Astrocyte (in vitro differentiated cells and primary cell): Measurements from ENCODE around the gene FAM219A. TPM values are rescaled to one million over a fixed set of nuclear protein-coding genes. Genes with fewer than 3 reads are reported as not detected.

Experiments
- DNase-seq: peaks from one replicate; pipeline ENCODE4 v3.0.0-alpha.2; 2010; ENCODE audit warnings: low read depth
- FAIRE-seq: peaks from 2 replicates; lab custom pipeline; 2011; peaks lifted over from hg19 to GRCh38; lab: Jason Lieb, UNC
- H2AFZ ChIP-seq: 2 replicates; pipeline ENCODE4 v1.6.0; 2012; ENCODE audit warnings: low read depth, low read length, inconsistent platforms
- H3K27ac ChIP-seq: 2 replicates; pipeline ENCODE4 v1.5.1; 2011; ENCODE audit warnings: low read depth, low read length, inconsistent platforms
- H3K27me3 ChIP-seq: 2 replicates; pipeline ENCODE4 v1.6.0; 2011; ENCODE audit warnings: low read length, inconsistent platforms; ENCODE audit not compliant: insufficient read depth
- H3K36me3 ChIP-seq: 2 replicates; pipeline ENCODE4 v1.5.1; 2011; ENCODE audit warnings: low read length, inconsistent platforms; ENCODE audit not compliant: insufficient read depth
- H3K4me1 ChIP-seq: 2 replicates; pipeline ENCODE4 v1.5.1; 2011; ENCODE audit warnings: low read length, inconsistent platforms; ENCODE audit not compliant: insufficient read depth
- H3K4me2 ChIP-seq: 2 replicates; pipeline ENCODE4 v1.6.0; 2012; ENCODE audit warnings: low read length, inconsistent platforms
- H3K4me3 ChIP-seq: 2 replicates; pipeline ENCODE4 v1.5.1; 2011; ENCODE audit warnings: low read depth, mild to moderate bottlenecking, low read length, inconsistent platforms; ENCODE audit not compliant: insufficient read depth
- H3K79me2 ChIP-seq: 2 replicates; pipeline ENCODE4 v1.6.0; 2012; ENCODE audit warnings: mild to moderate bottlenecking, low read length, inconsistent platforms; ENCODE audit not compliant: insufficient read depth
- H3K9ac ChIP-seq: 2 replicates; pipeline ENCODE4 v1.6.0; 2012; ENCODE audit warnings: mild to moderate bottlenecking, low read length, inconsistent platforms
- H3K9me3 ChIP-seq: 2 replicates; pipeline ENCODE4 v1.5.1; 2012; ENCODE audit warnings: low read depth, mild to moderate bottlenecking, low read length, inconsistent platforms; ENCODE audit not compliant: insufficient read depth
- H4K20me1 ChIP-seq: 2 replicates; pipeline ENCODE4 v1.6.0; 2012; ENCODE audit warnings: low read length, inconsistent platforms; ENCODE audit not compliant: insufficient read depth
- H3K27ac Mint-ChIP-seq: one replicate; pipeline ENCODE4 v1.8.0; 2021; ENCODE audit warnings: mild to moderate bottlenecking, mixed read lengths; ENCODE audit not compliant: unreplicated experiment
- H3K27me3 Mint-ChIP-seq: one replicate; pipeline ENCODE4 v1.8.0; 2021; ENCODE audit warnings: low read depth, mixed read lengths; ENCODE audit not compliant: unreplicated experiment
- H3K36me3 Mint-ChIP-seq: one replicate; pipeline ENCODE4 v1.8.0; 2021; ENCODE audit warnings: low read depth, mixed read lengths; ENCODE audit not compliant: unreplicated experiment
- H3K4me1 Mint-ChIP-seq: one replicate; pipeline ENCODE4 v1.8.0; 2021; ENCODE audit warnings: low read depth, mixed read lengths; ENCODE audit not compliant: unreplicated experiment
- H3K4me3 Mint-ChIP-seq: one replicate; pipeline ENCODE4 v1.8.0; 2021; ENCODE audit warnings: mild to moderate bottlenecking, moderate library complexity, mixed read lengths; ENCODE audit not compliant: unreplicated experiment
- H3K9me3 Mint-ChIP-seq: one replicate; pipeline ENCODE4 v1.8.0; 2021; ENCODE audit warnings: mild to moderate bottlenecking, mixed read lengths; ENCODE audit not compliant: unreplicated experiment
- EZH2 ChIP-seq: IDR thresholded peaks from 2 replicates; pipeline ENCODE4 v1.6.1; 2012; ENCODE audit warnings: mild to moderate bottlenecking, low read length, inconsistent platforms; ENCODE audit not compliant: insufficient read depth
- total RNA-seq: library from RNA; stranded (reverse); gene quantifications from 2 replicates; pipeline ENCODE4 v1.2.1, GENCODE V29; 2021
- TF ChIP-seq, protein P1 (sequence below): IDR thresholded peaks from 2 replicates; pipeline ENCODE4 v1.5.1; 2011; ENCODE audit warnings: low read depth, mild to moderate bottlenecking, inconsistent platforms, low read length, moderate library complexity; ENCODE audit not compliant: insufficient read depth

The FAM219A gene
- total RNA-seq, 1 donor from 2014 or later, result 63.5 TPM

DNA sequence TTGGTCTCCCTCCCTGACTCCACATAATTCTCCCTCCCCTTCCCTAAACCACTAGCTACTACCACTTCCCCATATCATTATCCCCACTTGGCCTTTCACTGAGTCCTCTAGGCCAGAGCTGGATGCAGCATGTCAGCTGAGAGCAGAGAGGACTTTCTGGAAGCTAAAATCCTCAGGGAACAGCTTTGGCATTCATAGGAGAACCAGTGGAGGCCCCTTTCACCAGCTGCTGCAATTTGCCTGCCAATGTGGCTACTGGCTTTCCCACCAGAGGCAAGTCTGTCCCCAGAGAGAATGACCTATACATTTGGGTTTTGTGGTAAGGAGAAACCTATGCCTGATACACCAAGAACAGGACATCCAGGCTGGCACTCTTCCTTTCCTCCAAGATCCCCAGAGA, 14.4 kb downstream of the FAM219A start:
- H3K4me2 ChIP-seq, result no peak overlapping the region
- no peaks in the 10 kb centered on the region for H3K36me3 ChIP-seq
- TF ChIP-seq, protein P1, sequence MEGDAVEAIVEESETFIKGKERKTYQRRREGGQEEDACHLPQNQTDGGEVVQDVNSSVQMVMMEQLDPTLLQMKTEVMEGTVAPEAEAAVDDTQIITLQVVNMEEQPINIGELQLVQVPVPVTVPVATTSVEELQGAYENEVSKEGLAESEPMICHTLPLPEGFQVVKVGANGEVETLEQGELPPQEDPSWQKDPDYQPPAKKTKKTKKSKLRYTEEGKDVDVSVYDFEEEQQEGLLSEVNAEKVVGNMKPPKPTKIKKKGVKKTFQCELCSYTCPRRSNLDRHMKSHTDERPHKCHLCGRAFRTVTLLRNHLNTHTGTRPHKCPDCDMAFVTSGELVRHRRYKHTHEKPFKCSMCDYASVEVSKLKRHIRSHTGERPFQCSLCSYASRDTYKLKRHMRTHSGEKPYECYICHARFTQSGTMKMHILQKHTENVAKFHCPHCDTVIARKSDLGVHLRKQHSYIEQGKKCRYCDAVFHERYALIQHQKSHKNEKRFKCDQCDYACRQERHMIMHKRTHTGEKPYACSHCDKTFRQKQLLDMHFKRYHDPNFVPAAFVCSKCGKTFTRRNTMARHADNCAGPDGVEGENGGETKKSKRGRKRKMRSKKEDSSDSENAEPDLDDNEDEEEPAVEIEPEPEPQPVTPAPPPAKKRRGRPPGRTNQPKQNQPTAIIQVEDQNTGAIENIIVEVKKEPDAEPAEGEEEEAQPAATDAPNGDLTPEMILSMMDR, result no peak
- no peak for TF ChIP-seq EZH2
- FAIRE-seq (no peak), DNase-seq (no peak)
- H2AFZ ChIP-seq, result no peak overlapping the region
- Mint-ChIP-seq H3K4me3 (no peak overlapping the region), H3K4me1 (peaks cover 58% of the 10 kb centered on the region), H3K27me3 (no peaks in the 10 kb centered on the region), H3K36me3 (peaks cover 16% of the 10 kb centered on the region), H3K27ac (no peak overlapping the region), H3K9me3 (peaks cover 2% of the 10 kb centered on the region)
- H3K4me1 ChIP-seq, result peaks cover 9% of the 10 kb centered on the region
- no peak overlapping the region for H3K4me3 ChIP-seq
- H3K27me3 ChIP-seq, result no peaks in the 10 kb centered on the region
- no peak overlapping the region for H3K9ac ChIP-seq
- H3K27ac ChIP-seq, result no peak overlapping the region
- no peaks in the 10 kb centered on the region for H3K9me3 ChIP-seq
- peaks cover 48% of the 10 kb centered on the region for H3K79me2 ChIP-seq
- H4K20me1 ChIP-seq, result peaks cover 93% of the 10 kb centered on the region

GRCh38 chr9:34443533-34443932, 14.8 kb downstream of the FAM219A start:
- FAIRE-seq (no peak), DNase-seq (no peak)
- TF ChIP-seq, protein P1, result no peak
- TF ChIP-seq EZH2, result no peak
- peaks cover 20% of the 10 kb centered on the region for H3K36me3 Mint-ChIP-seq
- peaks cover 2% of the 10 kb centered on the region for H3K9me3 Mint-ChIP-seq
- H3K4me1 Mint-ChIP-seq, result peaks cover 58% of the 10 kb centered on the region
- no peak overlapping the region for H3K4me2 ChIP-seq
- peaks cover 9% of the 10 kb centered on the region for H3K4me1 ChIP-seq
- no peaks in the 10 kb centered on the region for H3K27me3 ChIP-seq
- H3K9ac ChIP-seq, result no peak overlapping the region
- H3K27ac Mint-ChIP-seq, result no peak overlapping the region
- no peaks in the 10 kb centered on the region for H3K27me3 Mint-ChIP-seq
- H3K36me3 ChIP-seq, result no peaks in the 10 kb centered on the region
- H3K27ac ChIP-seq, result no peak overlapping the region
- no peak overlapping the region for H3K4me3 Mint-ChIP-seq
- H3K4me3 ChIP-seq, result no peak overlapping the region
- H3K79me2 ChIP-seq, result peaks cover 44% of the 10 kb centered on the region
- H4K20me1 ChIP-seq, result peaks cover 89% of the 10 kb centered on the region
- no peaks in the 10 kb centered on the region for H3K9me3 ChIP-seq
- no peak overlapping the region for H2AFZ ChIP-seq

DNA sequence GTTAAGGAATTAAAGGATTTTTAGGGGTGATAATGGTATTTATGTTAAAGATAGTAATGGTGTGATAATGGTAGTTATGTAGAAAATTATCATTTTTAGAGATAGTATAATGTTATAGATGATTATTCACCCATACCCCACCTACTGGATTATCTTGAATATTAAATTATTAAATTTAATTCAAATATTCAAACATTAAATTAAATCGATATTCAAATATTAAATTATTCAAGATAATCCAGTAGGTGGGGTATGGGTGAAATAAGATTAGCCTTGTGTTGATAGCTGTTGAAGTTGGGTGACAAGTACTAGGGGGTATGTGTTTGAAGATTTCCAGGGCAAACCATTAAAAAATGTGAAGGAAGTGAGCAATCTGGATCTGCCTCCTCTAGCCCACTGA, 15.6 kb downstream of the FAM219A start:
- Histone ChIP-seq H3K4me3 (no peak overlapping the region), H4K20me1 (peaks cover 81% of the 10 kb centered on the region)
- TF ChIP-seq, protein P1, result no peak
- TF ChIP-seq EZH2, result no peak

More for the DNA sequence above, 15.6 kb downstream of the FAM219A start:
- no peak for FAIRE-seq
- Histone ChIP-seq H2AFZ (no peak overlapping the region), H3K36me3 (no peaks in the 10 kb centered on the region), H3K79me2 (peaks cover 38% of the 10 kb centered on the region), H3K4me1 (peaks cover 9% of the 10 kb centered on the region), H3K9me3 (no peaks in the 10 kb centered on the region), H3K27ac (no peak overlapping the region), H3K9ac (no peak overlapping the region), H3K27me3 (no peaks in the 10 kb centered on the region), H3K4me2 (no peak overlapping the region)
- Mint-ChIP-seq H3K4me3 (no peak overlapping the region), H3K4me1 (peaks cover 58% of the 10 kb centered on the region), H3K27ac (no peak overlapping the region), H3K27me3 (no peaks in the 10 kb centered on the region), H3K9me3 (peaks cover 2% of the 10 kb centered on the region), H3K36me3 (peaks cover 20% of the 10 kb centered on the region)
- no peak for DNase-seq
